Activated CD4-positive, alpha-beta T cell treated with anti-CD3 and anti-CD28 coated beads for 1 hour (primary cell): ENCODE results near the gene PROSER2.

Source experiments
- DNase-seq: peaks from one replicate; pipeline ENCODE4 v3.0.0-alpha.2; 2020

PROSER2 gene

GRCh38 chr10:11869743-11870460 is 46.7 kb downstream of the PROSER2 start:
- no peak for DNase-seq

GRCh38 chr10:11870461-11870780 is 47.3 kb downstream of the PROSER2 start:
- DNase-seq, result no peak

GRCh38 chr10:11870900-11871400 is 47.8 kb downstream of the PROSER2 start:
- no peak for DNase-seq

- DNase-seq, result no peak
Measured at GRCh38 chr10:11871466-11871865, 48.3 kb downstream of the PROSER2 start.

GRCh38 chr10:11874568-11875493 is 51.7 kb downstream of the PROSER2 start:
- DNase-seq, result no peak

GRCh38 chr10:11875494-11876281 is 52.5 kb downstream of the PROSER2 start:
- DNase-seq, result no peak

- no peak for DNase-seq
Measured at GRCh38 chr10:11876324-11876723, 53.2 kb downstream of the PROSER2 start.

GRCh38 chr10:11876805-11877590 is 53.8 kb downstream of the PROSER2 start:
- DNase-seq, result no peak

- DNase-seq, result no peak
Measured at GRCh38 chr10:11877591-11877905, 54.4 kb downstream of the PROSER2 start.

GRCh38 chr10:11878776-11879175 is 55.6 kb downstream of the PROSER2 start:
- DNase-seq, result no peak

GRCh38 chr10:11879387-11880094 is 56.4 kb downstream of the PROSER2 start:
- DNase-seq, result no peak

GRCh38 chr10:11880151-11881029 is 57.2 kb downstream of the PROSER2 start:
- no peak for DNase-seq

GRCh38 chr10:11881030-11881476 is 57.9 kb downstream of the PROSER2 start:
- DNase-seq, result no peak

GRCh38 chr10:11881477-11882417 is 58.6 kb downstream of the PROSER2 start:
- DNase-seq, result no peak

GRCh38 chr10:11882646-11883375 is 59.7 kb downstream of the PROSER2 start:
- DNase-seq, result no peak

GRCh38 chr10:11884706-11885423 is 61.7 kb downstream of the PROSER2 start:
- DNase-seq, result no peak

- DNase-seq, result no peak
Measured at GRCh38 chr10:11885437-11886137, 62.4 kb downstream of the PROSER2 start.

- DNase-seq, result no peak
Measured at GRCh38 chr10:11886138-11886474, 63.0 kb downstream of the PROSER2 start.
